ENCODE data around the gene ZBTB43.
"Not testable (repeated sequence)": the region's sequence is repeated elsewhere in the genome, so short reads cannot be mapped to it uniquely, and the experiment has no call there.

Gene ZBTB43

DNA sequence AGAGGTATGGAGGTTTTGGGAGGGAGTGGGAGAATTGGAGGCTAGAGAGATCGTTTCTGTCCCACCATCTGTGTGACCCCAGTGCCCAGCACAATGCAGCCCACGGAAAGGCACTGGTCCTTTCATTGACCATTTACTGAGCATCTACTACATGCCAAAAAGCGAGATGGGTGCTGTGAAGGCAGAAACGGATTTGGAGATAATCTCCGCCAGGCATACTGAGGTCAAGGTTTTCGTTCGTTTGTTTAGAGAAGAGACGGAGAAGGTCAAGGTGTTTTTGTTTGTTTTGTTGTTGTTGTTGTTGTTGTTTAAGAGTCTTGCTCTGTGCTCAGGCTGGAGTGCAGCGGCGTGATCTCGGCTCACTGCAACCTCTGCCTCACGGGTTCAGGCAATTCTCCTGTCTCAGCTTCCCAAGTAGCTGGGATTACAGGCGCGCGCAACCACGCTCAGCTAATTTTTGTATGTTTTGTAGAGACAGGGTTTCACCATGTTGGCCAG lies 593 bp upstream of the ZBTB43 start:
- no peak for DNase-seq (ENCODE audit: extremely low read depth, insufficient read length)
- TF ChIP-seq, protein P1, sequence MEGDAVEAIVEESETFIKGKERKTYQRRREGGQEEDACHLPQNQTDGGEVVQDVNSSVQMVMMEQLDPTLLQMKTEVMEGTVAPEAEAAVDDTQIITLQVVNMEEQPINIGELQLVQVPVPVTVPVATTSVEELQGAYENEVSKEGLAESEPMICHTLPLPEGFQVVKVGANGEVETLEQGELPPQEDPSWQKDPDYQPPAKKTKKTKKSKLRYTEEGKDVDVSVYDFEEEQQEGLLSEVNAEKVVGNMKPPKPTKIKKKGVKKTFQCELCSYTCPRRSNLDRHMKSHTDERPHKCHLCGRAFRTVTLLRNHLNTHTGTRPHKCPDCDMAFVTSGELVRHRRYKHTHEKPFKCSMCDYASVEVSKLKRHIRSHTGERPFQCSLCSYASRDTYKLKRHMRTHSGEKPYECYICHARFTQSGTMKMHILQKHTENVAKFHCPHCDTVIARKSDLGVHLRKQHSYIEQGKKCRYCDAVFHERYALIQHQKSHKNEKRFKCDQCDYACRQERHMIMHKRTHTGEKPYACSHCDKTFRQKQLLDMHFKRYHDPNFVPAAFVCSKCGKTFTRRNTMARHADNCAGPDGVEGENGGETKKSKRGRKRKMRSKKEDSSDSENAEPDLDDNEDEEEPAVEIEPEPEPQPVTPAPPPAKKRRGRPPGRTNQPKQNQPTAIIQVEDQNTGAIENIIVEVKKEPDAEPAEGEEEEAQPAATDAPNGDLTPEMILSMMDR (IDR thresholded peaks at IDR 0.05; ENCODE audit: insufficient read depth, low read length, poor library complexity, severe bottlenecking) = no peak
- H3K36me3 ChIP-seq (ENCODE audit: control insufficient read depth, insufficient read depth, low read length) = no peaks in the 10 kb centered on the region; the same call in 1 of the 2 replicates
- H3K27me3 ChIP-seq (replicated peaks; ENCODE audit: control insufficient read depth, insufficient read depth, low read length) = no peaks in the 10 kb centered on the region
- peak overlapping the region; percentile 64 for H3K4me3 ChIP-seq (replicated peaks; ENCODE audit: low read depth, low read length)

DNA sequence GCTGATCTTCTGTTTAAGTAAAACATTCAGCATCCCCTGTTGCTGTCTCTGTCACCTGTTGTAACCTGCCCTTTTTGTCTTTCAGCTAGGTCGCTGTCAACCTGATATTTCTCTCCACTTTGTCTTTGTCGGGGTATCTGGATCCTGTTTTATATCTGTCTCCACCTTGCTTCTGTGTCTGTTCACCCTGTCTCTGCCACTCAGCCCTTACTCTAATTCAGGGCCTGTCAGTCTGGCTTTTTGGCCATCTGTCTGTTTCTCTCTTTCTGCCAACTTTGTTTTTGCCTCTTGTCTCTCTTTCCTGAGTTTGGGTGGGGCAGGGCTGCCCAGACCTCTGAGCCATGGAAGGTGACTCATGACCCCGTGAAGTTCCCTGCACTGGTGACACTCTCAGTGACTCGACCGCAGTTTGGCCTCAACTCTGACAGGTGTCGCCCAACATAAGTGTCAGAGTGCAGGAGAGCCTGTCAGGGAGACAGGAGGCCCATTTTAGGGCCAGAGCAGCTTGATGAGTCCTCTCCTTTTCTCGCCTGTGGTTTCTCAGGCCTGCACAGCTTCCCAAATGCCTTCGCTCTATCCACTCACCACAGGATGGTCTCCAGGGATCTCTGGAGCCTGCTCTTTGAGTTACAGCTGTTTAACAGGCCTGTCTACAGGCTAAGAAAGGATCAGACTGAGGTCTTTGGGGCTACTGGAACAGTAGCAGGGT lies 868 bp downstream of the ZBTB43 start:
- TF ChIP-seq, protein P1 (IDR thresholded peaks at IDR 0.05; ENCODE audit: insufficient read depth, low read length, poor library complexity, severe bottlenecking) = peak; percentile 7
- peak overlapping the region; percentile 85 for H3K4me3 ChIP-seq (replicated peaks; ENCODE audit: low read depth, low read length)
- H3K27me3 ChIP-seq (replicated peaks; ENCODE audit: control insufficient read depth, insufficient read depth, low read length) = no peaks in the 10 kb centered on the region
- no peaks in the 10 kb centered on the region; the same call in 1 of the 2 replicates for H3K36me3 ChIP-seq (ENCODE audit: control insufficient read depth, insufficient read depth, low read length)
- DNase-seq (ENCODE audit: extremely low read depth, insufficient read length) = peak; percentile 66

DNA sequence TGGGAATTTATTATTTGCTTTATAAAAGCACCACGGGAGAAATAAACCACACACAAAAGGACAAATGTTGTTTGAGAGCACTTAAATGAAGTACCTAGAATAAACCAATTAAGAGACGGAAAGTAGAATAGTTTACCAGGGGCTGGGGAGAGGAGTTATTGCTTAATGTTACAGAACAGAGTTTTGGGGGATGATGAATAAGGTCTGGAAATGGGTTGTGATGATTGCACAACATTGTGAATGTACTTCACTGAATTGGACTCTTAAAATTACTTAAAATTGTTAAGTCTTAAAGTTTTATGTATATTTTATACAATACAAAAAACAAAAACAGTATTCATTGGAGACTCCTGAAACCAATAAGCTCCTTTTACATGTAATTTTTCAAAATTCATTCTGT lies 1.5 kb downstream of the ZBTB43 start:
- TF ChIP-seq, protein P1 (IDR thresholded peaks at IDR 0.05; ENCODE audit: insufficient read depth, low read length, poor library complexity, severe bottlenecking) = no peak
- Histone ChIP-seq H3K27me3 (replicated peaks; ENCODE audit: control insufficient read depth, insufficient read depth, low read length) (no peaks in the 10 kb centered on the region), H3K4me3 (replicated peaks; ENCODE audit: low read depth, low read length) (peak overlapping the region; percentile 85), H3K36me3 (ENCODE audit: control insufficient read depth, insufficient read depth, low read length) (no peaks in the 10 kb centered on the region; the same call in 1 of the 2 replicates)
- no peak for DNase-seq (ENCODE audit: extremely low read depth, insufficient read length)

DNA sequence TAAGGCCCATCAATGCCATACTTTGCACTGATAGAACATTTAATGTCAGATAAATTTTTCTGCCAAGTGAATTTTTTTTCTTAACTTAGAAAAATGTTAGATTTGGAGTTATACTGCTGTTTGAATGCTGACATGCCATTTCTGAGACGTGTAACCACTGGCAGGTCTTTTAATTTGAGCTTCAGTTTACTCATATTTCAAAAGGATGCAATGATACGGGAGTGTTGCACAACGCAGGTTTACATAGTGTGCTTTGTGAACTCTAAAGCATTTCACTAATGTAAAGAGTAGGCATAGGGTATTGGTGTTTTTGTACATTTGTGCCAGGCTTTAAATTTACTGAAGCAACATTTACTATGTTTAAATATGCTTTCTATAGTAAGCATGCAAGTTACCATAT lies 4.2 kb downstream of the ZBTB43 start:
- DNase-seq (ENCODE audit: extremely low read depth, insufficient read length) = no peak
- H3K36me3 ChIP-seq (ENCODE audit: control insufficient read depth, insufficient read depth, low read length) = peaks cover 7% of the 10 kb centered on the region
- no peaks in the 10 kb centered on the region for H3K27me3 ChIP-seq (replicated peaks; ENCODE audit: control insufficient read depth, insufficient read depth, low read length)
- H3K4me3 ChIP-seq (replicated peaks; ENCODE audit: low read depth, low read length) = no peak overlapping the region
- TF ChIP-seq, protein P1 (IDR thresholded peaks at IDR 0.05; ENCODE audit: insufficient read depth, low read length, poor library complexity, severe bottlenecking) = no peak

DNA sequence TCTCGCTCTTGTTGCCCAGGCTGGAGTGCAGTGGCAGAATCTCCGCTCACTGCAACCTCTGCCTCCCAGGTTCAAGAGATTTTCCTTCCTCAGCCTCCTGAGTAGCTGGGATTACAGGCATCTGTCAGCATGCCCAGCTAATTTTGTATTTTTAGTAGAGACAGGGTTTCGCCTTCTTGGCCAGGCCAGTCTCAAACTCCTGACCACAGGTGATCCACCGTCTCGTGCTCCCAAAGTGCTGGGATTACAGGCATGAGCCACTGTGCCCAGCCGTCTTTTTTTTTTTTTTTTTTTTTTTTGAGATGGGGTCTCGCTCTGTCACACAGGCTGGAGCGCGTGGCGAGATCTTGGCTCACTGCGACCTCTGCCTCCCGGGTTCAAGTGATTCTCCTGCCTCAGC lies 5.4 kb downstream of the ZBTB43 start:
- H3K27me3 ChIP-seq (replicated peaks; ENCODE audit: control insufficient read depth, insufficient read depth, low read length); DNase-seq (ENCODE audit: extremely low read depth, insufficient read length); H3K36me3 ChIP-seq (ENCODE audit: control insufficient read depth, insufficient read depth, low read length); H3K4me3 ChIP-seq (replicated peaks; ENCODE audit: low read depth, low read length): not testable (repeated sequence)

DNA sequence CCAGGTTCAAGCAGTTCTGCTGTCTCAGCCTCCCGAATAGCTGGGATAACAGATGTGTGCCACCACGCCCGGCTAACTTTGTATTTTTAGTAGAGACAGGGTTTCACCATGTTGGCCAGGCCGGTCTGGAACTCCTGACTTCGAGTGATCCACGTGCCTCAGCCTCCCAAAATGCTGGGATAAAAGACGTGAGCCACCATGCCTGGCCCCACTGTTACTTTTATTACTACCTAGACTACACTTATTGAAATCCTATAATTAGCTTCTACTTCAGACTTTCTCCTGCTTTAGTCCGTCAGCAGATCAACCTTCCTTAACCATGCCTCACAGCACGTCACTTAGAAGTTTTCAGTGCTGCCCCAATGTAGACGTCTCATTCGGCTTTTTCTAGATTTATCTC lies 8.2 kb downstream of the ZBTB43 start:
- H3K36me3 ChIP-seq (ENCODE audit: control insufficient read depth, insufficient read depth, low read length) = peaks cover 11% of the 10 kb centered on the region
- no peak overlapping the region for H3K4me3 ChIP-seq (replicated peaks; ENCODE audit: low read depth, low read length)
- no peak for DNase-seq (ENCODE audit: extremely low read depth, insufficient read length)
- TF ChIP-seq, protein P1 (IDR thresholded peaks at IDR 0.05; ENCODE audit: insufficient read depth, low read length, poor library complexity, severe bottlenecking) = no peak
- H3K27me3 ChIP-seq (replicated peaks; ENCODE audit: control insufficient read depth, insufficient read depth, low read length) = no peaks in the 10 kb centered on the region

Data from GM06990 (cell line).